GM13976 (cell line): ENCODE measurements around the gene ZSCAN20.

Experiments used
- DNase-seq: peaks from one replicate; pipeline ENCODE4 v3.0.0; 2012; ENCODE audit warnings: low spot score
- in situ Hi-C: fragments of 300-500 bp; cut with MboI; formaldehyde crosslinking; loops from one replicate; pipeline ENCODE4 v1.12.0; 2022; ENCODE audit warnings: low sequenced_read_pairs, mixed read lengths, inconsistent platforms; ENCODE audit not compliant: unreplicated experiment
- TF ChIP-seq, protein P1 (sequence below): IDR thresholded peaks from 2 replicates; pipeline ENCODE4 v1.5.1; 2012; ENCODE audit warnings: borderline replicate concordance, mild to moderate bottlenecking; ENCODE audit not compliant: insufficient read depth; ENCODE audit errors: extremely low read depth, missing control alignments, control extremely low read depth

ZSCAN20 gene

GRCh38 chr1:33532936-33533335 lies 60.5 kb downstream of the ZSCAN20 start:
- TF ChIP-seq, protein P1, sequence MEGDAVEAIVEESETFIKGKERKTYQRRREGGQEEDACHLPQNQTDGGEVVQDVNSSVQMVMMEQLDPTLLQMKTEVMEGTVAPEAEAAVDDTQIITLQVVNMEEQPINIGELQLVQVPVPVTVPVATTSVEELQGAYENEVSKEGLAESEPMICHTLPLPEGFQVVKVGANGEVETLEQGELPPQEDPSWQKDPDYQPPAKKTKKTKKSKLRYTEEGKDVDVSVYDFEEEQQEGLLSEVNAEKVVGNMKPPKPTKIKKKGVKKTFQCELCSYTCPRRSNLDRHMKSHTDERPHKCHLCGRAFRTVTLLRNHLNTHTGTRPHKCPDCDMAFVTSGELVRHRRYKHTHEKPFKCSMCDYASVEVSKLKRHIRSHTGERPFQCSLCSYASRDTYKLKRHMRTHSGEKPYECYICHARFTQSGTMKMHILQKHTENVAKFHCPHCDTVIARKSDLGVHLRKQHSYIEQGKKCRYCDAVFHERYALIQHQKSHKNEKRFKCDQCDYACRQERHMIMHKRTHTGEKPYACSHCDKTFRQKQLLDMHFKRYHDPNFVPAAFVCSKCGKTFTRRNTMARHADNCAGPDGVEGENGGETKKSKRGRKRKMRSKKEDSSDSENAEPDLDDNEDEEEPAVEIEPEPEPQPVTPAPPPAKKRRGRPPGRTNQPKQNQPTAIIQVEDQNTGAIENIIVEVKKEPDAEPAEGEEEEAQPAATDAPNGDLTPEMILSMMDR: no peak
- in situ Hi-C loops: no loop called here

DNA sequence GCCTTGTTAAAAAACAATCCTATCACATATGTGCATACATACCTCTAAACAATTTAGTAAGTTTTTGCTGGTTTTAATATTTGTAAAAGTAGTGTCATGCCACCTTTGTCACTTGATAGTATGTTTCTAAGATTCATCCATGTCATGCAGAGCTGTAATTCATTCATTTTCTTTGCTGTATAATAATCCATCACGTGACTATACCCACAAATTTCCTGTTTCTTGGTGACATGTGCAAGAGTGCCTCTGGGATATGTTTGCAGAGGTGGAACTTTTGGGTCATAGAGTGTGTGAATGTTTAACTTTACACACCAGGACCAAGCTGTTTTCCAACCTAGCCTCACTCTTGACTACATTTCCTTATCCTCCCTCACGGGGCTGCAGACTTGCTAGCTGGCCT lies 62.9 kb downstream of the ZSCAN20 start:
- DNase-seq: no peak
- TF ChIP-seq, protein P1: no peak
- in situ Hi-C loops: no loop called here

More at GRCh38 chr1:33532936-33533335, 60.5 kb downstream of the ZSCAN20 start:
- no peak for DNase-seq

DNA sequence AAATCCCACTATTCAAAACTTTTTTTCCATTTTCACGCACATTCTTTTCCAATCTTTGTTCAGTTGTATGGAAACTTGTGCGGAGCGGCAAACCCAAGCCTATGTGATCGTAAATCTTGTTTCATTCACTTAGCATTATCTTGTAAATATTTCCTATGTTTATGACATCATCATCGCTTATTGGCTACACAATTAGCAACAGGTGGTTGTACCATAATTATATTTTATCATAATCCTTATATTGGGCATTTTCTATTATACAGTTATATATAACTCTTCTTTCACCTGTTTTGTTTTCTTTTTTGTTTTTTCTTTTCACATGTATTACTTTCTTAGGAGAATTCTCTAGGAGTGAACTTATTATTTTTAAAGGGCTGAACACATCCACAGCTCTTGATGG lies 65.4 kb downstream of the ZSCAN20 start:
- DNase-seq: no peak
- TF ChIP-seq, protein P1: no peak
- in situ Hi-C loops: no loop called here

DNA sequence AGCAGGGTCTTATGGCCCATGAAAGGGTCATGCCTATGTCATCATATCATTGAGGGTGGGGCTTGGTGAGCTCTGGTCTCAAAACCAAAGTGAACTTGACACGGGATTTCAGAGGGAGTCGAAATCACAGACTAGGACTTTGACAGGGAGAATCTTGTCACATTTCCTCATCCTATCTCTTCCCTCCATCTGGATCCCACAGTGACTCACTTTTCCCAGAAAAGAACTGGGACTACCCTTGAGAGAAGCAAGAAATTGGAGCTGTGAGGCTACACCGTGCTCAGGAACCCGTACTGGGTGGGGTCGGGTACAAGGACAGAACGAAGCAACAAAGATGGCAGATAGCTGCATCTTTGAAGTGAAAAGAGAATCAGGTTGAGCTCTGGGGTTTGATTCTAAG lies 69.5 kb downstream of the ZSCAN20 start:
- in situ Hi-C loops: no loop called here
- DNase-seq: no peak
- TF ChIP-seq, protein P1: no peak
